GM21447 (cell line): ENCODE measurements around the gene ZNF564.
A peak's percentile ranks its signal among the peaks of the same experiment; 100 is the strongest.
"Not testable (repeated sequence)": the region's sequence is repeated elsewhere in the genome, so short reads cannot be mapped to it uniquely, and the experiment has no call there.

Experiments used
- ATAC-seq: cut with Tn5 transposase; IDR thresholded peaks from one replicate; pipeline ENCODE4 v1.9.1; 2021; ENCODE audit not compliant: unreplicated experiment

ZNF564 gene

DNA sequence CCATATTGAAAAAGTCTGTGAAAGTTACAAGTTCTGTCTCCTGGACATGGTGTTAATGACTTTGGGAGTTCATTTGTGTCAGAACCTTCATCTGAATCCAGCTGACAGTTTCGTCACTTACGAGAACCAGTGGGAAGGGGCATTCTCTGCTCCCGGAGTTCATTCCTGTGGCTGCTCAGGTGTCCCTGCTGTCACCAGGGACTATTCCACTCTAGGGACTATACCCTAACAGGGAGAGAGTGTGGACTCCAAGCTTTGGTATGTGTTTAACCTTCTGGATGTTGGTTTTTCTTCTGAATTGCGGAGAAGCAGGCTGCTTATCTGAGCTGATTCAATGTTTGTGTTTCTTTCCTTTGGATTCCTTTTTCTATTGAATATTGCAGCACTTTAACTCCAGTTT lies 54.2 kb downstream of the ZNF564 start:
- ATAC-seq, result no peak

DNA sequence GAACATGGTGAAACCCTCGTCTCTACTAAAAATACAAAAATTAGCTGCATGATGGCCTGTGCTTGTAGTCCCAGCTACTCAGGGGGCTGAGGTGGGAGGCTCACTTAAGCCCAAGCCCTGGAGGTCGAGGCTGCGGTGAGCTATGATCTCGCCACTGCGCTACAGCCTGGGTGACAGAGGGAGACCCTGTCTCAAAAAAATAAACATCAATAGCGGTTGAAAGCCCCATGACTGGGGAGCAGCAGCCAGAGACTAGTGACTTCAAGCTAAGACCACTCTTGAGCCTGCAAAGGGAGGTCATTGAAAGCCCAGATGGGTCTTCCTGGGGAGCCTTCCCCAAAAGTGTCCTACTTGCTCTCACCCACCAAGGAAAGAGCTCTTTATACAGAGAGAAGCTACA lies 54.8 kb downstream of the ZNF564 start:
- ATAC-seq, result no peak

DNA sequence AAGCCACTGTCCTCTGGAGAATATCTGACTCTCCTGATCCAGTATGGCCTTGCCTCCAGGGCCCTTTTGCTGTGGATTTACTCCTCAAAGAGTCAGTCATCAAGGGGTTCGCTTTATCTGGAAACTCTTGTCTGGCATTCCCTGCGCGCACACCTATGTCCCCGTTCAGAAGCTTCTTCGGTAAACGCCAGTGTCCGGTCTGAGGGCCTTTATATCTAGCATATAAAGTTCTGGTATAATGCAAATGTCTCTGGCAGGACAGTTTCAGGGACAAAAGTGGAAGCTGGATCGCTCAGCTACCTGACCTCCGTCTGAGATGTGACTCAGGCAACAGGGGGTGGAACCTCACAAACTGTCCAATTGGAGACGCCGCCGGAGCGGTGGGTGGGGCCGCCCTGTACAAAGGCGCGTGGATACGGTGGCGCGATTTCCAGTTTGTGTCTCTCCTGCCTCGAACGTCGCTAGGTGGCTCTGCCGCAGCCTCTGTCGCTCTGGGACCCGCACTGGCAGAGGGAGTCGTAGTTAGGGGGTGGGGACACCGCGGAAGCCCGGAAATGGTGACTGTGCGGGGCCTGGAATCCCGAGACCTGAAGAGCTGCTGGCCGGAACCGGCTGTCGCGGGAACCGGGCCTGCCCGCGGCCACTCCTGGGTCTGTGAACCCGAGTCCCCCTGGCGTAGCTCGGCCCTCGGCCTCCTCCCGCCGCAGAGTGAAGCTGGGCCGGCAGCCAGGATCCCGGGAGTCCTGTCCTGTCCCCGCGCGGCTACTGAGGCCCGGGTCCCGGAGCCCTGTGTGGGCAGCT lies 56.1 kb downstream of the ZNF564 start:
- ATAC-seq, result peak; percentile 81

GRCh38 chr19:12494260-12494860 lies 56.9 kb downstream of the ZNF564 start:
- no peak for ATAC-seq

GRCh38 chr19:12486265-12486783 lies 65.0 kb downstream of the ZNF564 start:
- not testable (repeated sequence) for ATAC-seq

GRCh38 chr19:12485571-12485970 lies 65.7 kb downstream of the ZNF564 start:
- ATAC-seq, result no peak

- peak; percentile 13 for ATAC-seq
Observed at GRCh38 chr19:12485052-12485416, 66.2 kb downstream of the ZNF564 start.

- peak; percentile 90 for ATAC-seq
Observed at GRCh38 chr19:12484371-12485051, 66.8 kb downstream of the ZNF564 start, which contains the start of gene ZNF709. TSS of gene ZNF709 (minus strand) at chr19:12484816. CDS start at chr19:12484657, 159 bp downstream.

GRCh38 chr19:12484011-12484370 lies 67.3 kb downstream of the ZNF564 start:
- ATAC-seq, result no peak

DNA sequence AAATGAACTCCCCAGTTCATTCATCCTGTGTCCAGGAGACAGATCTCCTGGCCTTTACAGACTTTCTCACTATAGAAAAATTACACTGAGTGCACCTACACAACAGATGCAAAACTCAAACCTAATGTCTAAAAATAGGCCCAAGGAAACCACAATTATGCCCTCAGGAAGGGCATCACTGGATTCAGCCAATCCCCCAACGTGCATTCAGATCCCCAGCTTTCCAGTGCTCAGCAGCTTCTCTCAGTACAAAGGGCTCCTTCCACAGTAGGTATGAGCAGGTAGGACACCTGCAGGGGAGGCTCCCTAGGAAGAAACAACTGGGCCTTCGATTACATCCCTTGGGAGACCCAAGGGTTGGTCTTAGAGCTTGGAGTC lies 68.8 kb downstream of the ZNF564 start:
- no peak for ATAC-seq

GRCh38 chr19:12481781-12482508 lies 69.3 kb downstream of the ZNF564 start:
- no peak for ATAC-seq

DNA sequence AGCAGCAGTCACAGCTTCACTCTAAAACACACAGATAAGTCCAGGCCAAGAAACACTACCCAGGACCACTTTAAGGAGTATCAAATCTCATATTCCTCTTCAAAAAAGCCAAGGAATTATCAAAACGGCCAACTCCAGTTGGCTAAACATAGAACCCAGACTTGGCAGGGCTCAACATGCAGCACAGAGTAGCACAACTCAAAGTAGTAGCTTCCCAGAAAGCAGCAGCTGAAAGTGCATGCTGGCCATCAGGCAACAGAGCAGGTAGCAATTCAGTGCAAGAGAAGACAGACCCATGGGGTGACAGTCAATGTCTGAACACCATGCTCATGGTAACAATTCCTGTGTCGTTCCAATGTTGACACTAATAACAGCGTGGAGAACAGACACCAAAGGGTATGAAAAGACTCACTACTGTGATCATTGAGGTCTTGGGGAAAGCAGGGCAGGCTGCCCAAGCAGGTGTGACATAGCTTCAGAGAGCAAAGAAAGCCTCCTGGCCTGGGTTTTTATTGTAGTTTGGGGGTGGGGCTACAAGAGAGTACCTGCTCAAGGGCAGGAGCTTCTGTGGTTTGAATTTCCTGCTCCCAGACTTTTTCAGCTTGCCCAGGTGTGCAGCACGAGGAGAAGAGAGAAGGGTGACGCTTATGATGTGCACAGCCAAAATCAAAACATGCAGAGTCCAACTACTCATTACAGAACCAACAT lies 72.9 kb downstream of the ZNF564 start:
- ATAC-seq, result no peak
